LNCAP (cell line): Measurements from ENCODE around the gene UNC13D.

ENCODE experiments used
- CTCF ChIP-seq: fragments of 450-650 bp; IDR thresholded peaks from 2 replicates; pipeline ENCODE4 v1.5.1; 2017; ENCODE audit warnings: mild to moderate bottlenecking

Gene UNC13D

DNA sequence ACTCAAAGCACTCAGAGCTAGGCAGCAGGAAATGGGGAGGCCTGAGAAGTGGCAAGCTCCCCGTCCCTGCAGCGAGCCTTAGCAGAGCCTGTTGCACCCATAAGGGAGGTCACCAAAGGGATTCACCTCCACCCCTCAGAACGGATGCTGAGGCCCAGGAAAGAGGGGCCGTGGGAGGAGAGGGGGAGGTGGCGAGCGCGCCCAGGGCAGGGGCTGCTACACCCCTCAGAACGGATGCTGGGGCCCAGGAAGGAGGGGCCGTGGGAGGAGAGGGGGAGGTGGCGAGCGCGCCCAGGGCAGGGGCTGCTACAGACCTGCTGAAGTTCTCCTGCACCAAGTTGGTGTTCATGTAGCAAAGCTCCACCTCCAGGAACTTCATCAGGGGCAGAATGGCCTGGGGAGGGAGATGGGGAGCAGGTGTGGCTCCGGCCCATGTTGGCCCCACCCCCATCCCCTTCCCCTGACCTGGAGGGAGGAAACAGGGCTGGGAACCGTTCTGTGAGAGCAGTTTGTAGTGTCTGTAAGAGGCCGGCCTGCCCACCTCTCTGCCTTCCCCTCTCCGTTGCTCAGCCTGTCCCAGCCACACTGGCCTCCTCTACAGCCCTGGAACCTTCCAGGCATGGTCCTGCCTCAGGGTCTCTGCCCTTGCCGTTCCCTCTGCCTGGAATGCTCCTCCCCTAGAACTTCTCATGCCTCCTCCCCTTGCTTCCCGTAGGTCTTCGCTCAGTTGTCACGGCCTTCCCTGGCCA, 11.4 kb downstream of the UNC13D start:
- TF ChIP-seq CTCF: no peak

DNA sequence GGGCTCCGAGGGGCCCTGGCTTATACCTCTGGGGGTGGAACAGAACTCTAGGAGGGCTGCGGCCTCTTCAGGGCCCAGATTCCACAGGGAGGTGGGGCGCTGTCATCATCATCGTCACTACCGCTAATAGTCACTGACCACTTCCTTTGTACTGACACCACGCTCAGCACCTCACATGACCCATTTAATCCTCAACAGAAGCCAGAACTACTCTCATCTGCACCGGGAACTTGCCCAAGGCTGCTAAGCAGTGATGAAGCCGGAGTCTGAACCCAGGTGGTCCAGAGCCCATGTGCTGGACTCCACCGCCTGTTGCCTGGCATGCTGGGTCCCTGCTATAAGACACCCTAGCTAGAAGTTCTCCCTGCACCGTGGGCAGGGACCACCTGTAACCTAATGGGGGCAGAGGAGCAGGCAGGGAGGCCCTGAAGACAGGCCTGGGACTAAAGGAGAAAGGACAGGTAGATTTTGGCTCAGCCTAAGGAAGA, 12.0 kb downstream of the UNC13D start:
- TF ChIP-seq CTCF: no peak

- TF ChIP-seq CTCF: no peak
Observed at GRCh38 chr17:75831032-75831571, 13.1 kb downstream of the UNC13D start.

DNA sequence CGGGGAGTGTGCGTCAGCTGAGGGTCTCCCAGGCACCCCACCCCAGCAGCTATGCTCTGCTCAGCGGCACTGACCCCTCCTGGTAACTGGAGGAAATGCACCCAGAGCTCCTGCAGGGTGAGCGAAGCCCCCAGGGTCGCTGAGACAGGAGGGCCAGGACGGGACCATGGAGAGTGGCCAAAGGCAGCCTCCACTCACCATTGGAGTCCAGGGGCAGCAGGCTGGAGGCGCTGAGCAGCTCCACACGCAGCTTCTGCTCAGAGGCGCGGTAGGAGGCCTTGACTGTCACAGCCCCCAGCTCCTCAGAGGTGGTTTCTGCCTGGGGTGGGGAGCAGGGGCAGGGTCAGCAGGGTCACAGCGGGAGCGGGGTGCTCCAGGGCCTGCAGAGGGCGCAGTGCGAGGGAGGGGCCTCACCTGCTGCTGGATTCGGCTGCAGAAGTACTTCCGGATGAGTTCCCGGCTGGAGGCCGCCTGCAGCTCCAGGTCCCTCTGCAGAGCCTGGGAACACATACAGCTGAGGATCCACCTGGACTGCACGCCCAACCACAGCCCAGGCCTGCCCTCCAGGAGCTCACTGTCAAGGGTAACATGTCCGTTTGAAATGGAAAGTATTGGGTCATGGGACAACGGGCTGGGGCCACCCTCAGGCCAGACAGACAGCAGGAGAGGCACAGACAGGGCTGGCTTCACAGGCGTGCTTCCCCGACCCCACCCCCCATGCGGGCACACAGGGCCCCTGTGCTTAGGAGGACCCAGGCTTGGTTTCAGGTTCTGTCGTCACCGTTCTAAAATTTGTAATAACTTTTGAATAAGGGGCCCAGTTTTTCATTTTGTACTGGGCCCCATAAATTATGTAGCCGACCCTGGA, 13.8 kb downstream of the UNC13D start:
- peak; percentile 68 for TF ChIP-seq CTCF

DNA sequence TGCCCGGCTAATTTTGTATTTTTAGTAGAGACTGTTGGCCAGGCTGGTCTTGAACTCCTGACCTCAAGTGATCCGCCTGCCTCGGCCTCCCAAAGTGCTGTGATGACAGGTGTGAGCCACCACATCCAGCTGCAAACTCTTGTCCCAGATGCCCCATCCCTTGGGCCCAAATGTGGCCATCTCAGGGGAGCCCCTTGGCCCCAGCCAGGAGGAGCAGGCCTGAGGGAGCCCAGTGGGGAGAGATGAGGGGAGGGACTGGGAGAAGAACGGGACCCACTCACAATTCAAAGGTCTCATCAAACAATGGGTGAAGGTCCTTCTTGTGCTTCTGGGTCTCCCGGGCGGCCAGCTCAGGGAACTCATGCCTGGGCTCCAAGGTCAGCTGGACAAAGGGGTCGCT, 14.5 kb downstream of the UNC13D start:
- no peak for TF ChIP-seq CTCF

GRCh38 chr17:75828741-75829140, 15.5 kb downstream of the UNC13D start:
- TF ChIP-seq CTCF: no peak

- TF ChIP-seq CTCF: no peak
Observed at GRCh38 chr17:75828076-75828400, 16.2 kb downstream of the UNC13D start.
